VCaP (cell line): Measurements from ENCODE around the gene CYP4V2.

Experiments used
- H3K27ac ChIP-seq: fragments of 450-650 bp; 2 replicates; pipeline ENCODE4 v1.5.1; 2017
- TF ChIP-seq, protein P1 (sequence below): fragments of 450-650 bp; conservative IDR thresholded peaks from 2 replicates; pipeline ENCODE4 v1.5.1; 2017; ENCODE audit warnings: mild to moderate bottlenecking, moderate library complexity

CYP4V2 gene

GRCh38 chr4:186151499-186151898, 39.9 kb upstream of the CYP4V2 start:
- H3K27ac ChIP-seq = no peak overlapping the region
- TF ChIP-seq, protein P1, sequence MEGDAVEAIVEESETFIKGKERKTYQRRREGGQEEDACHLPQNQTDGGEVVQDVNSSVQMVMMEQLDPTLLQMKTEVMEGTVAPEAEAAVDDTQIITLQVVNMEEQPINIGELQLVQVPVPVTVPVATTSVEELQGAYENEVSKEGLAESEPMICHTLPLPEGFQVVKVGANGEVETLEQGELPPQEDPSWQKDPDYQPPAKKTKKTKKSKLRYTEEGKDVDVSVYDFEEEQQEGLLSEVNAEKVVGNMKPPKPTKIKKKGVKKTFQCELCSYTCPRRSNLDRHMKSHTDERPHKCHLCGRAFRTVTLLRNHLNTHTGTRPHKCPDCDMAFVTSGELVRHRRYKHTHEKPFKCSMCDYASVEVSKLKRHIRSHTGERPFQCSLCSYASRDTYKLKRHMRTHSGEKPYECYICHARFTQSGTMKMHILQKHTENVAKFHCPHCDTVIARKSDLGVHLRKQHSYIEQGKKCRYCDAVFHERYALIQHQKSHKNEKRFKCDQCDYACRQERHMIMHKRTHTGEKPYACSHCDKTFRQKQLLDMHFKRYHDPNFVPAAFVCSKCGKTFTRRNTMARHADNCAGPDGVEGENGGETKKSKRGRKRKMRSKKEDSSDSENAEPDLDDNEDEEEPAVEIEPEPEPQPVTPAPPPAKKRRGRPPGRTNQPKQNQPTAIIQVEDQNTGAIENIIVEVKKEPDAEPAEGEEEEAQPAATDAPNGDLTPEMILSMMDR = no peak

DNA sequence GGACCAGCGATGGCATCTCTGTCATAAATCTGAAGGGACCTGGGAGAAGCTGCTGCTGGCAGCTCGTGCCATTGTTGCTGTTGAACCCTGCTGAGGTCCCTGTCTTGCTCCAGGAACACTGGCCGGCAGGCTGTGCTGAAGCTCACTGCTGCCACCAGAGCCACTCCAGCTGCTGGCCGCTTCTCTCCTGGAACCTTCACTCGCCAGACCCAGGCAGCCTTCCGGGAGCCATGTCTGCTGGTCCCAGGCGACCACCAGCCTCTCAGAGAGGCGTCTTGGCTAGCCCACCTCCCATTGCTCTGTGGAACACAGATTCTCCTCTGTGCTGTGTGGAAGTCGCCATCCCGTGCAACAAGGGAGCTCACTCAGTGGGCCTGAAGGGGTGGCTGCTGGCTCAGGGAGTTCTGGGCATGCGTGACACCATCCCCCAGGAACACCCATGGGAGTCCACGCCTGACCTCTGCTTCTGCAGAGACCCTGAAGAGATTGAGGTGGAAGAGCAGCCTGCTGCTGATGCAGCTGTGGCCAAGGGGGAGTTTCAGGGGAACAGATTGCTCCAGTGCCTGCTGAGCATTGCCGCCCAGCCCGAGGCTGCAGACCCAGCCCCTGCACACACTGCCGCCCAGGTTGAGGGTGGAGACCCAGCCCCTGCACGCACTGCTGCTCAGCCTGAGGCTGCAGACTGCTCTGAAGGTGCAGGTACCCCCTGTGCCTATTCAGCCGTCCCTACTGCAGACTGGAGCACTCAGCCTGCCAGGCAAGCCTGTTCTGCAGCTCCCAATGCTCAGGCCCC, 33.1 kb upstream of the CYP4V2 start:
- TF ChIP-seq, protein P1 = no peak
- no peak overlapping the region for H3K27ac ChIP-seq

DNA sequence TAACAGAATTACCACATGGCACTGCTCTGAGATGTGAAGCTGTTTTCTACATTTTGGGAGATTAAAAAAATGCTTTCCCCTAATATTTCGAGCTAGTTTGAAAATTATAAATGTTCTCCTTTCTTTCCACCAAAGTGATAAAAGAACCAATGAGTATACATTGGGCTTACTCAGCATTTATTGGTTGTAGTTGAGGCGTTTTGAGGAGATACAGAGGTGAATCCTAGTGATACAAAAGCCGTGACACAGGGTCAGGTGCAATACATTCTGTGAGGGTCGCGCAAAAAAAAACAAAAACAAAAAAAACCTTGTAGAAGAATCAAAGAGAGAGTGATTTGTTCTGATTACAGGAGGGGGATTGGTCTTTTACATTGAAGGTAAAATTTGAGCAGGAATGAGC, 32.4 kb upstream of the CYP4V2 start:
- H3K27ac ChIP-seq = no peak overlapping the region
- TF ChIP-seq, protein P1 = no peak

GRCh38 chr4:186159613-186160012, 31.8 kb upstream of the CYP4V2 start:
- no peak overlapping the region for H3K27ac ChIP-seq

DNA sequence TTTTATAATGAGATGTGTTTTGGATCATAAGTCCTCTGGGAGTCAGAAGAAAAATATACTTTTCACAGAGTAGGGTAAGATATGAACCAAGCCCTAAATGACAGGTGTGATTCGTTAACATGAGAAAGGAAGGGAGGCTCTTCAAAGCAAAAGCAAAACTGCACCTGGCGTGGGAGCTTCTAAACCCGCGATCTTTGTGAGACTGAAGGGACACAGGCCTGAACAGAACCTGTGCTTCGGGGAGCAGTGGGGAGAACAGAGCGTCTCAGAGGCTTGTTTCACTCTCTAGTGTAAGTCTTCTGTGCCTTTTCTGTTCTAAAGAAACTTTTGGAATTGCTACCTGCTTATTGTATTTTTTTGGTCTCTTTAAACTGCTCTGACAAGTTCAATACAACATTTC, 30.2 kb upstream of the CYP4V2 start:
- TF ChIP-seq, protein P1 = no peak
- no peak overlapping the region for H3K27ac ChIP-seq

More at GRCh38 chr4:186159613-186160012, 31.8 kb upstream of the CYP4V2 start:
- TF ChIP-seq, protein P1 = no peak

- TF ChIP-seq, protein P1 = no peak
- H3K27ac ChIP-seq = no peak overlapping the region
Measured at GRCh38 chr4:186166852-186167512, 24.4 kb upstream of the CYP4V2 start.

DNA sequence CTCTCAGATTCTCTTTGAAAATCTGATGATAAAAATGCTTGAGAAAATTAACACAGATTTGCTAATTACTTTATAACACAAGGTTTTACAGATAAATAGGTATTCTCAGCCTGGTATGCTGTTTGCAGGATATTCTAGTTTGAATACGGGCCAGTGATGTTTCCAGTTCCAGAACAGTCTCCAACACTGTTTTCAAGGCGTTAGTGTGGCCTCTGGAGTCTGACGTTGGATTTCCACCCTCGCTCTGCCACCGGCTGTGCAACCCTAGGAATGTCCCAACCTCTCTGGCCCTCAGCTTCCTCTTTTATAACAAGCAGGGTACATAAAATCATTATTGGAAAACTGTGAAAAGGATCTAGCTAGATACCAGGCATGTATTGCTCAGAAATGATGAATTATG, 23.8 kb upstream of the CYP4V2 start:
- TF ChIP-seq, protein P1 = no peak

More for the DNA sequence above, 23.8 kb upstream of the CYP4V2 start:
- H3K27ac ChIP-seq = no peak overlapping the region
